HepG2 (cell line): ENCODE measurements around the gene NELFCD. TPM values are rescaled to one million over a fixed set of nuclear protein-coding genes. Genes with fewer than 3 reads are reported as not detected.
A peak's percentile ranks its signal among the peaks of the same experiment; 100 is the strongest.

Experiments
- ELF1 ChIP-seq: sonication (generic); formaldehyde crosslinking; IDR thresholded peaks from 2 replicates; pipeline ENCODE4 v1.4.0; 2020; ENCODE audit warnings: missing genetic modification reagents
- FOXK1 ChIP-seq: sonication (generic); formaldehyde crosslinking; IDR thresholded peaks from 2 replicates; pipeline ENCODE4 v1.4.0; 2020; ENCODE audit warnings: low read depth, missing genetic modification reagents, borderline replicate concordance
- GTF2F1 ChIP-seq: fragments of 150-350 bp; IDR thresholded peaks from 2 replicates; pipeline ENCODE4 v1.6.1; 2014; ENCODE audit warnings: low read length
- ISX ChIP-seq: sonication (generic); formaldehyde crosslinking; conservative IDR thresholded peaks from 2 replicates; pipeline ENCODE4 v1.5.0; 2020; ENCODE audit warnings: missing genetic modification reagents
- LCORL ChIP-seq, 2 experiments: fragments of 450-650 bp in 1 of 2; sonication (generic) in 1 of 2; formaldehyde crosslinking in 1 of 2; IDR thresholded peaks; 2 replicates each; pipeline versions ENCODE4 v1.5.0 to v1.6.1; 2017 to 2020; ENCODE audit warnings: antibody characterized with exemption in 1 of 2, missing genetic modification reagents in 1 of 2
- MEIS2 ChIP-seq: sonication (generic); formaldehyde crosslinking; IDR thresholded peaks from 2 replicates; pipeline ENCODE4 v1.9.0; 2021; ENCODE audit warnings: mild to moderate bottlenecking, missing genetic modification reagents
- MLLT10 ChIP-seq: sonication (generic); formaldehyde crosslinking; IDR thresholded peaks from 2 replicates; pipeline ENCODE4 v1.4.0; 2020; ENCODE audit warnings: missing genetic modification reagents
- NFRKB ChIP-seq: fragments of 450-650 bp; IDR thresholded peaks from 2 replicates; pipeline ENCODE4 v1.6.1; 2017
- NR1H2 ChIP-seq: sonication (generic); formaldehyde crosslinking; IDR thresholded peaks from 2 replicates; pipeline ENCODE4 v1.8.1; 2022; ENCODE audit warnings: low read depth, missing genetic modification reagents, borderline replicate concordance
- PAXIP1 ChIP-seq: sonication (generic); formaldehyde crosslinking; conservative IDR thresholded peaks from 2 replicates; pipeline ENCODE4 v1.4.0; 2020; ENCODE audit warnings: mild to moderate bottlenecking, missing genetic modification reagents, moderate library complexity
- TCF12 ChIP-seq, 2 experiments: fragments of 450-650 bp in 1 of 2; sonication (generic) in 1 of 2; formaldehyde crosslinking in 1 of 2; IDR thresholded peaks; 2 replicates each; pipeline versions ENCODE4 v1.6.1 to v1.8.0; 2017 to 2022; ENCODE audit warnings: antibody characterized with exemption in 1 of 2, mild to moderate bottlenecking in 1 of 2, missing genetic modification reagents in 1 of 2, moderate library complexity in 1 of 2
- ZGPAT ChIP-seq: IDR thresholded peaks from 2 replicates; pipeline ENCODE4 v1.6.1; 2016; ENCODE audit warnings: mild to moderate bottlenecking
- ZNF207 ChIP-seq: fragments of 450-650 bp; IDR thresholded peaks from 2 replicates; pipeline ENCODE4 v1.6.1; 2016; ENCODE audit warnings: antibody characterized with exemption, borderline replicate concordance
- ZNF34 ChIP-seq: sonication (generic); formaldehyde crosslinking; IDR thresholded peaks from 2 replicates; pipeline ENCODE4 v1.4.0; 2020; ENCODE audit warnings: mild to moderate bottlenecking, missing genetic modification reagents, borderline replicate concordance
- ZNF460 ChIP-seq: sonication (generic); formaldehyde crosslinking; IDR thresholded peaks from 2 replicates; pipeline ENCODE4 v1.5.1; 2020; ENCODE audit warnings: missing genetic modification reagents, mild to moderate bottlenecking, borderline replicate concordance
- ZNF512B ChIP-seq: sonication (generic); formaldehyde crosslinking; IDR thresholded peaks from 2 replicates; pipeline ENCODE4 v1.5.1; 2020; ENCODE audit warnings: missing genetic modification reagents, mild to moderate bottlenecking, borderline replicate concordance
- ZNF615 ChIP-seq: sonication (generic); formaldehyde crosslinking; IDR thresholded peaks from 2 replicates; pipeline ENCODE4 v1.5.0; 2020; ENCODE audit warnings: mild to moderate bottlenecking, missing genetic modification reagents, borderline replicate concordance
- ZNF639 ChIP-seq: conservative IDR thresholded peaks from 2 replicates; pipeline ENCODE4 v1.6.1; 2018; ENCODE audit warnings: missing genetic modification reagents
- ZNF775 ChIP-seq: sonication (generic); formaldehyde crosslinking; IDR thresholded peaks from 2 replicates; pipeline ENCODE4 v1.4.0; 2020; ENCODE audit warnings: missing genetic modification reagents, mild to moderate bottlenecking, moderate library complexity, borderline replicate concordance
- ZSCAN21 ChIP-seq: sonication (generic); formaldehyde crosslinking; IDR thresholded peaks from 2 replicates; pipeline ENCODE4 v1.8.0; 2022; ENCODE audit warnings: mild to moderate bottlenecking, missing genetic modification reagents, moderate library complexity, borderline replicate concordance
- polyA plus RNA-seq, 8 experiments: library from polyadenylated mRNA; depleted of rRNA in 3 of 8; stranded (reverse) in 7 of 8; unstranded in 1 of 8; fragments of >200 nt; fragmentation: Illumina TruSeq in 4 of 8; extraction: Trizol in 4 of 8; gene quantifications; 2 replicates each; pipeline versions ENCODE4 v1.2.1 to v1.2.3, GENCODE V29; 2011 to 2016; ENCODE audit warnings: low read depth in 4 of 8, missing spikeins in 1 of 8, mixed read lengths in 1 of 8; ENCODE audit not compliant: insufficient read depth in 1 of 8
- total RNA-seq, 5 experiments: library from RNA; depleted of rRNA; stranded (reverse); fragments of >200 nt; fragmentation: Illumina TruSeq; extraction: Trizol; gene quantifications; 2 replicates each; pipeline ENCODE4 v1.2.3, GENCODE V29; 2016; ENCODE audit warnings: low read depth in 1 of 5

NELFCD gene
- total and polyA plus RNA-seq, 2 of the 13 experiments (the other 11 are each of a cell fraction or from before 2014, with no cell fraction given) = 159 to 203 TPM

GRCh38 chr20:59006167-59006863 lies 25.3 kb downstream of the NELFCD start (continued):
- TF ChIP-seq ZNF639 (no peak; the same call in 1 of the 2 replicates), LCORL (IDR thresholded peaks at IDR 0.05) (no peak), LCORL (CRISPR knock-in tag; IDR thresholded peaks at IDR 0.05) (no peak), ZSCAN21 (peak; percentile 59; the same call in 1 of the 2 replicates), ZNF512B (CRISPR knock-in tag) (no peak), ZGPAT (CRISPR knock-in tag) (peak; percentile 41; the same call in 1 of the 2 replicates), ELF1 (CRISPR knock-in tag) (no peak), ZNF207 (no peak), ZNF34 (no peak), NR1H2 (CRISPR knock-in tag) (no peak; the same call in 1 of the 2 replicates), TCF12 (IDR thresholded peaks at IDR 0.05) (no peak), TCF12 (CRISPR knock-in tag; IDR thresholded peaks at IDR 0.05) (no peak), FOXK1 (CRISPR knock-in tag) (no peak), ZNF460 (CRISPR knock-in tag) (no peak), MLLT10 (no peak), GTF2F1 (no peak), ZNF775 (CRISPR knock-in tag) (no peak), ISX (CRISPR knock-in tag) (no peak), MEIS2 (CRISPR knock-in tag) (0 out of 2 replicates have a peak, but pooled peaks have one; percentile 35), PAXIP1 (CRISPR knock-in tag) (0 out of 2 replicates have a peak, but pooled peaks have one; percentile 36), ZNF615 (no peak), NFRKB (no peak)
